Measurements from ENCODE around the gene EPS8. TPM values are rescaled to one million over a fixed set of nuclear protein-coding genes. Genes with fewer than 3 reads are reported as not detected.

Gene EPS8
- total RNA-seq, 5 donors from 2014 or later (not counting 1 experiment from before 2014, with no cell fraction given) = 0.91 to 3.8 (median 2.1) TPM

- H3K27me3 Mint-ChIP-seq = peaks cover 4% of the 10 kb centered on the region in 2 donors
- CTCF ChIA-PET = no interaction called here
- no peak overlapping the region for H3K4me3 Mint-ChIP-seq
- DNase-seq (no peak), ATAC-seq (replicated peaks in 1 of 4) (no peak)
- H3K9me3 ChIP-seq = no peaks in the 10 kb centered on the region
- H3K4me1 ChIP-seq (ENCODE audit: control insufficient read depth in 1 of 2, extremely low read depth in 1 of 2, insufficient read depth in 2 of 2, low read length in 2 of 2) = no peaks in the 10 kb centered on the region
- H3K36me3 Mint-ChIP-seq = no peaks in the 10 kb centered on the region
- no peak overlapping the region for H3K27ac Mint-ChIP-seq
- H3K4me1 Mint-ChIP-seq = no peaks in the 10 kb centered on the region
- POLR2A ChIA-PET = no interaction called here
- no peak overlapping the region for H3K4me3 ChIP-seq (ENCODE audit: control insufficient read depth in 1 of 2, extremely low read depth in 1 of 2, low read length in 1 of 2)
- peaks cover 0 to 8% (median 6%) of the 10 kb centered on the region in 3 donors for H3K9me3 Mint-ChIP-seq
- no peaks in the 10 kb centered on the region for H3K27me3 ChIP-seq (replicated peaks in 1 of 2; ENCODE audit: control insufficient read depth in 2 of 2, extremely low read depth in 1 of 2, insufficient read depth in 2 of 2, low read length in 1 of 2)
- no peak overlapping the region for H3K27ac ChIP-seq (ENCODE audit: low read length)
- WGBS (ENCODE audit: insufficient coverage) = 100% methylated on average over 3 of the region's 3 CpGs
- H3K36me3 ChIP-seq (ENCODE audit: control insufficient read depth in 2 of 2, extremely low read depth in 1 of 2, insufficient read depth in 1 of 2, low read length in 1 of 2) = no peaks in the 10 kb centered on the region
Measured at GRCh38 chr12:15738438-15739015, 50.7 kb downstream of the EPS8 start.

- Histone ChIP-seq H3K4me1 (ENCODE audit: control insufficient read depth in 1 of 2, extremely low read depth in 1 of 2, insufficient read depth in 2 of 2, low read length in 2 of 2) (no peaks in the 10 kb centered on the region), H3K4me3 (ENCODE audit: control insufficient read depth in 1 of 2, extremely low read depth in 1 of 2, low read length in 1 of 2) (no peak overlapping the region), H3K9me3 (no peaks in the 10 kb centered on the region), H3K27me3 (replicated peaks in 1 of 2; ENCODE audit: control insufficient read depth in 2 of 2, extremely low read depth in 1 of 2, insufficient read depth in 2 of 2, low read length in 1 of 2) (no peaks in the 10 kb centered on the region), H3K36me3 (ENCODE audit: control insufficient read depth in 2 of 2, extremely low read depth in 1 of 2, insufficient read depth in 1 of 2, low read length in 1 of 2) (no peaks in the 10 kb centered on the region), H3K27ac (ENCODE audit: low read length) (no peak overlapping the region)
- POLR2A ChIA-PET = no interaction called here
- no CpG with 5 or more reads among the region's 5 CpGs for WGBS (ENCODE audit: insufficient coverage)
- ATAC-seq (replicated peaks in 1 of 4) (no peak), DNase-seq (no peak)
- CTCF ChIA-PET = interaction anchor here in 1 of 2 donors (1.1 kb wide), 1 partner anchor 127 kb away, joined by 3 read pairs; no protein-coding TSS in a partner anchor
- no peaks in the 10 kb centered on the region for H3K9me3 Mint-ChIP-seq
- H3K27ac Mint-ChIP-seq = no peak overlapping the region
- H3K4me3 Mint-ChIP-seq = no peak overlapping the region
- no peaks in the 10 kb centered on the region for H3K36me3 Mint-ChIP-seq
- no peaks in the 10 kb centered on the region for H3K4me1 Mint-ChIP-seq
- peaks cover 3 to 4% of the 10 kb centered on the region in 2 donors for H3K27me3 Mint-ChIP-seq
Measured at GRCh38 chr12:15735837-15736615, 53.2 kb downstream of the EPS8 start.

GRCh38 chr12:15733136-15733535 lies 56.1 kb downstream of the EPS8 start:
- Mint-ChIP-seq H3K4me3 (no peak overlapping the region), H3K9me3 (no peaks in the 10 kb centered on the region), H3K27me3 (peaks cover 4 to 6% of the 10 kb centered on the region in 2 donors), H3K27ac (no peak overlapping the region), H3K36me3 (no peaks in the 10 kb centered on the region), H3K4me1 (no peaks in the 10 kb centered on the region)
- CTCF ChIA-PET = no interaction called here
- WGBS (ENCODE audit: insufficient coverage) = no CpG with 5 or more reads among the region's 3 CpGs
- ATAC-seq (replicated peaks in 1 of 4) = no peak
- Histone ChIP-seq H3K27ac (ENCODE audit: low read length) (no peak overlapping the region), H3K36me3 (ENCODE audit: control insufficient read depth in 2 of 2, extremely low read depth in 1 of 2, insufficient read depth in 1 of 2, low read length in 1 of 2) (no peaks in the 10 kb centered on the region), H3K4me1 (ENCODE audit: control insufficient read depth in 1 of 2, extremely low read depth in 1 of 2, insufficient read depth in 2 of 2, low read length in 2 of 2) (no peaks in the 10 kb centered on the region), H3K9me3 (no peaks in the 10 kb centered on the region), H3K4me3 (ENCODE audit: control insufficient read depth in 1 of 2, extremely low read depth in 1 of 2, low read length in 1 of 2) (no peak overlapping the region), H3K27me3 (replicated peaks in 1 of 2; ENCODE audit: control insufficient read depth in 2 of 2, extremely low read depth in 1 of 2, insufficient read depth in 2 of 2, low read length in 1 of 2) (no peaks in the 10 kb centered on the region)
- no peak for DNase-seq
- POLR2A ChIA-PET = no interaction called here

GRCh38 chr12:15732341-15733061 lies 56.7 kb downstream of the EPS8 start:
- ATAC-seq (replicated peaks in 1 of 4) = no peak
- H3K36me3 ChIP-seq (ENCODE audit: control insufficient read depth in 2 of 2, extremely low read depth in 1 of 2, insufficient read depth in 1 of 2, low read length in 1 of 2) = no peaks in the 10 kb centered on the region
- Mint-ChIP-seq H3K4me3 (no peak overlapping the region), H3K4me1 (no peaks in the 10 kb centered on the region), H3K9me3 (no peaks in the 10 kb centered on the region), H3K36me3 (no peaks in the 10 kb centered on the region), H3K27me3 (peaks cover 4 to 6% of the 10 kb centered on the region in 2 donors), H3K27ac (no peak overlapping the region)
- no peak overlapping the region for H3K4me3 ChIP-seq (ENCODE audit: control insufficient read depth in 1 of 2, extremely low read depth in 1 of 2, low read length in 1 of 2)
- ChIA-PET POLR2A (no interaction called here), CTCF (interaction anchor here in 1 of 2 donors (1.0 kb wide), 1 partner anchor 138 kb away, joined by 3 read pairs; no protein-coding TSS in a partner anchor)
- no peaks in the 10 kb centered on the region for H3K9me3 ChIP-seq
- H3K27ac ChIP-seq (ENCODE audit: low read length) = no peak overlapping the region
- H3K27me3 ChIP-seq (replicated peaks in 1 of 2; ENCODE audit: control insufficient read depth in 2 of 2, extremely low read depth in 1 of 2, insufficient read depth in 2 of 2, low read length in 1 of 2) = no peaks in the 10 kb centered on the region
- WGBS (ENCODE audit: insufficient coverage) = no CpG with 5 or more reads among the region's 6 CpGs
- no peak for DNase-seq
- no peaks in the 10 kb centered on the region for H3K4me1 ChIP-seq (ENCODE audit: control insufficient read depth in 1 of 2, extremely low read depth in 1 of 2, insufficient read depth in 2 of 2, low read length in 2 of 2)

- Mint-ChIP-seq H3K27me3 (peaks cover 0 to 6% of the 10 kb centered on the region in 2 donors), H3K36me3 (no peaks in the 10 kb centered on the region), H3K4me3 (no peak overlapping the region), H3K27ac (no peak overlapping the region), H3K4me1 (no peaks in the 10 kb centered on the region), H3K9me3 (no peaks in the 10 kb centered on the region)
- H3K4me3 ChIP-seq (ENCODE audit: control insufficient read depth in 1 of 2, extremely low read depth in 1 of 2, low read length in 1 of 2) = no peak overlapping the region
- no peak for ATAC-seq (replicated peaks in 1 of 4)
- no peaks in the 10 kb centered on the region for H3K36me3 ChIP-seq (ENCODE audit: control insufficient read depth in 2 of 2, extremely low read depth in 1 of 2, insufficient read depth in 1 of 2, low read length in 1 of 2)
- no CpG with 5 or more reads among the region's 3 CpGs for whole genome bisulfite sequencing (ENCODE audit: insufficient coverage)
- H3K9me3 ChIP-seq = no peaks in the 10 kb centered on the region
- POLR2A ChIA-PET = no interaction called here
- H3K4me1 ChIP-seq (ENCODE audit: control insufficient read depth in 1 of 2, extremely low read depth in 1 of 2, insufficient read depth in 2 of 2, low read length in 2 of 2) = no peaks in the 10 kb centered on the region
- no peak for DNase-seq
- CTCF ChIA-PET = interaction anchor here in 1 of 2 donors (0.6 to 1.0 kb wide), 2 partner anchors 138 to 188 kb away, joined by 3 to 5 read pairs; no protein-coding TSS in a partner anchor
- H3K27ac ChIP-seq (ENCODE audit: low read length) = no peak overlapping the region
- H3K27me3 ChIP-seq (replicated peaks in 1 of 2; ENCODE audit: control insufficient read depth in 2 of 2, extremely low read depth in 1 of 2, insufficient read depth in 2 of 2, low read length in 1 of 2) = no peaks in the 10 kb centered on the region
Measured at GRCh38 chr12:15731940-15732339, 57.2 kb downstream of the EPS8 start.

- Histone ChIP-seq H3K27me3 (replicated peaks in 1 of 2; ENCODE audit: control insufficient read depth in 2 of 2, extremely low read depth in 1 of 2, insufficient read depth in 2 of 2, low read length in 1 of 2) (no peaks in the 10 kb centered on the region), H3K27ac (ENCODE audit: low read length) (no peak overlapping the region), H3K9me3 (no peaks in the 10 kb centered on the region), H3K36me3 (ENCODE audit: control insufficient read depth in 2 of 2, extremely low read depth in 1 of 2, insufficient read depth in 1 of 2, low read length in 1 of 2) (no peaks in the 10 kb centered on the region), H3K4me1 (ENCODE audit: control insufficient read depth in 1 of 2, extremely low read depth in 1 of 2, insufficient read depth in 2 of 2, low read length in 2 of 2) (no peaks in the 10 kb centered on the region), H3K4me3 (ENCODE audit: control insufficient read depth in 1 of 2, extremely low read depth in 1 of 2, low read length in 1 of 2) (no peak overlapping the region)
- no CpG with 5 or more reads among the region's 4 CpGs for WGBS (ENCODE audit: insufficient coverage)
- H3K36me3 Mint-ChIP-seq = no peaks in the 10 kb centered on the region
- H3K27ac Mint-ChIP-seq = no peak overlapping the region
- H3K4me1 Mint-ChIP-seq = no peaks in the 10 kb centered on the region
- no peaks in the 10 kb centered on the region for H3K9me3 Mint-ChIP-seq
- DNase-seq (no peak), ATAC-seq (replicated peaks in 1 of 4) (no peak)
- H3K27me3 Mint-ChIP-seq = peaks cover 0 to 4% of the 10 kb centered on the region in 2 donors
- ChIA-PET CTCF (no interaction called here), POLR2A (no interaction called here)
- no peak overlapping the region for H3K4me3 Mint-ChIP-seq
Measured at GRCh38 chr12:15729097-15729496, 60.1 kb downstream of the EPS8 start.
